ENCODE measurements around the gene HHEX.

DNA sequence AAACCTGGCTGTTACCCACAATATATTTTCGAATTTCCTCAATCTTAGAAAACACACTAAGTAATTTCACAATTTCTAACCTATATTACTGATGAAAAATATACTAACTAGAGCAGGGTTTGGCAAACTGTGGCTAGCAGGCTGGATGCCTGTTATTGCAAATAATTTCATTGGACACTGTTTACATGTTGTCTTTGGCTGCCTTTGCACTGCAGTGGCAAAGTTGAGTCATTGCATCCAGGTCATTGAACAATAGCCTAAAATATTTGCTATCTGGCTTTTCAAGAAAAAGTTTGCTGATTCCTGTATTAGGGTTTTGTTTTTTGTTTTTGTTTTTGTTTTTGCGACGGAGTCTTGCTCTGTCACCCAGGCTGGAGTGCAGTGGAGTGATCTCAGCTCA is 49.6 kb upstream of the HHEX start:
- TF ChIP-seq POLR2A (IDR thresholded peaks at IDR 0.05; ENCODE audit: low read depth, low read length) (no peak), SPI1 (IDR thresholded peaks at IDR 0.05; ENCODE audit: low read depth, low read length) (no peak)
